AG10803 (cell line): Measurements from ENCODE around the gene SMS.
A peak's percentile ranks its signal among the peaks of the same experiment; 100 is the strongest.

Experiments
- DNase-seq: peaks from one replicate; pipeline ENCODE4 v3.0.0; 2010; ENCODE audit warnings: low read depth
- H3K4me3 ChIP-seq: 2 replicates; pipeline ENCODE4 v1.5.1; 2011; ENCODE audit warnings: mild to moderate bottlenecking, low read length, control low read depth
- TF ChIP-seq, protein P1 (sequence below): conservative IDR thresholded peaks from 2 replicates; pipeline ENCODE4 v1.5.1; 2011; ENCODE audit warnings: mild to moderate bottlenecking, low read length, control low read depth, inconsistent platforms

The SMS gene

DNA sequence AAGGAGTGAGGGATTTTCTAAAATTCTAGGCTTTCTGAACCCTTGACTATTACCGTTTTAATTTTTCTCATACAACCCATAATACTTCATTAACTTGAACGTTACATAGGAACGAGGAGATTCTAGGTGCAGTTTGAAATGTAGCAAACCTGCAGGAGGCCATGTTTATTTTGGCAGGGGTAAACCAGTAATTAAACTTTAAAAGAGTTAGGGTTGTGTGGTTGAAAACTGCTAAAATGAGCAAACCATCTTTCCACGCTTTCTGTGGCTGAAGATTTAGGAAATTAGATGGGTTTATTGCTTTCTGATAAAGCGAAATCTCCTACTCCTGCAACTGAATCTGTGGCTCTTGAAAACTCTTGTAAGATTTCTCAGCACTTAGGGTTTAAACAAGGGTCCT lies 93.3 kb downstream of the SMS start:
- H3K4me3 ChIP-seq: no peak overlapping the region
- DNase-seq: no peak
- TF ChIP-seq, protein P1, sequence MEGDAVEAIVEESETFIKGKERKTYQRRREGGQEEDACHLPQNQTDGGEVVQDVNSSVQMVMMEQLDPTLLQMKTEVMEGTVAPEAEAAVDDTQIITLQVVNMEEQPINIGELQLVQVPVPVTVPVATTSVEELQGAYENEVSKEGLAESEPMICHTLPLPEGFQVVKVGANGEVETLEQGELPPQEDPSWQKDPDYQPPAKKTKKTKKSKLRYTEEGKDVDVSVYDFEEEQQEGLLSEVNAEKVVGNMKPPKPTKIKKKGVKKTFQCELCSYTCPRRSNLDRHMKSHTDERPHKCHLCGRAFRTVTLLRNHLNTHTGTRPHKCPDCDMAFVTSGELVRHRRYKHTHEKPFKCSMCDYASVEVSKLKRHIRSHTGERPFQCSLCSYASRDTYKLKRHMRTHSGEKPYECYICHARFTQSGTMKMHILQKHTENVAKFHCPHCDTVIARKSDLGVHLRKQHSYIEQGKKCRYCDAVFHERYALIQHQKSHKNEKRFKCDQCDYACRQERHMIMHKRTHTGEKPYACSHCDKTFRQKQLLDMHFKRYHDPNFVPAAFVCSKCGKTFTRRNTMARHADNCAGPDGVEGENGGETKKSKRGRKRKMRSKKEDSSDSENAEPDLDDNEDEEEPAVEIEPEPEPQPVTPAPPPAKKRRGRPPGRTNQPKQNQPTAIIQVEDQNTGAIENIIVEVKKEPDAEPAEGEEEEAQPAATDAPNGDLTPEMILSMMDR: no peak

DNA sequence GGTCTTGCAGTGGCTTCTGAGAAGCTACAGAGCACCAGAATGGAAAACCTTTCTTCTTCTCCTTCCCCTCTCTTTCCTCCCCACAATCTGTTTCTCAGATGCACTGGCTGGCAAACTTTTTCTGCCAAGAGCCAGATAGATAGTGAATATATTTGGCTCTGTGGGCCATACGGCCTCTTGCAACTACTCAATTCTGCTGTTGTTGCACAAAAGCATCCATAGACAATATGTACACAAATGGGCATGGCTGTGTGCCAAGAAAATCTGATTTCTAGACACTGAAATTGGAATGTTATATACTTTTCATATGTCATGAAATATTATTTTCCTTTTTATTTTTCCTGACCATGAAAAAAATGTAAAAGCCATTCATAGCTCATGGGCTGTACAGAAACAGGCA lies 94.7 kb downstream of the SMS start:
- H3K4me3 ChIP-seq: no peak overlapping the region
- TF ChIP-seq, protein P1: no peak
- DNase-seq: no peak

DNA sequence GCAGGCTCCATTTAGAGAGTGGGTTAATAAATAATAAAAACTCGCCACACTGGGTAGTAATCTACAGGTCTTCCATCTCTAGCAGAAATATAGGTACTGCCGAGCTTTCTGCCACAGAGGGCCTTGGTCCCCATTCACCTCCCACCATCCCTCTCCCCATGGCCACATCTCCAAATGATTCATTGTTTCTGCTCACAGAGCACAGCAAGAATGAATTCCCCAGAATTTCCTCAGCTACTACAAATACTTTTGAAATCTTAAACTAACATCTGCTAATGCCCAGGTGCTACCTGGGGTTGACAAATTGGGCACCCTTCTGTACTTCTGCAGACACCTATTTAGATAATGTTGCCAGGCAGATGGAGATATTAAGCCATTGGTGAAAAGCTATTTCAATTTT lies 96.7 kb downstream of the SMS start:
- DNase-seq: no peak
- no peak overlapping the region for H3K4me3 ChIP-seq
- TF ChIP-seq, protein P1: no peak

DNA sequence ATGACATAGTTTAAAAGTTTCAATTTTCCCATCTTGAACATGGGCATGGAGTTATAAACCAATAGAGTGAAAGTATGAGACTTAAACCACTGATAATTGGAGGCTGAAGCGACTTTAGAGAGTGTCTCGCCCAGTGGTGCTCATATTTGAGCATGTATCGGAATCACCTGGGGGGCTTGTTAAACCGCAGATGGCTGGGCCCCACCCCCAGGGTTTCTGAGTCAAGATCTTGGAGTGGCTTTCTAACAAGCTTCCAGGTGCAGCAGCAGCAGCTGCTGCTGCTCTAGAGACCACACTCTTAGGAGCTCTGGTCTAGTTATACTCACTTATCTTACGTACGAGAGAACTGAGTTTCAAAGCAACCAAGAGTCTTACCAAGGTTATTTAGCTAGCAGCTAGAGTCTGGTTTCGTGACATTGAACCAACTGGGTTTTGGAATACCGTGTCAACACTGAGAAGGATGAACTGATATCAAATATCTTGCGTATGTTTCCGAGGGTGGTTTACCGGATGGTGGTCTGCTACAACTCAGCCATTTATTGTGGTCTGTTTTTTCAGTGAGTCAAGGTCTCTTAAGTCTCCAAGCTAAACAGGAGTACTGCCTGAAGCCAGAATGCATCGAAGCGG lies 97.5 kb downstream of the SMS start:
- H3K4me3 ChIP-seq: no peak overlapping the region
- no peak for DNase-seq
- TF ChIP-seq, protein P1: no peak

DNA sequence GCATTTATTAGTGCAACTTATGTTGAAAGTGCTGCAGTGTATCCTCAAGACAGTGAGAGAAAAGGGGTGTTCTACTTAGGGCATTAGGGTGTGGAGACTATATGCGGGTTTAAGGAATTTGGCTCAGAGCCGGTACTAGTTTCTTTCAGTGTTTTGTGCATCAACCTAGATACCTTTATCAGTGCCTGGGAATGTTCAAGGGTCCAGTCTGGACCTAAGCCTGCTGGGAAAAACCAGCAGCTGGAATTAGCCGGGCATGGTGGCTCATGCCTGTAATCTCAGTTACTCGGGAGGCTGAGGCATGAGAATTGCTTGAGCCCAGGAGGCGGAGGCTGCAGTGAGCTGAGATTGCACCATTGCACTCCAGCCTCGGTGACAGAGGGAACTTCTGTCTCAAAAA lies 99.0 kb downstream of the SMS start:
- TF ChIP-seq, protein P1: no peak
- no peak for DNase-seq
- no peak overlapping the region for H3K4me3 ChIP-seq

DNA sequence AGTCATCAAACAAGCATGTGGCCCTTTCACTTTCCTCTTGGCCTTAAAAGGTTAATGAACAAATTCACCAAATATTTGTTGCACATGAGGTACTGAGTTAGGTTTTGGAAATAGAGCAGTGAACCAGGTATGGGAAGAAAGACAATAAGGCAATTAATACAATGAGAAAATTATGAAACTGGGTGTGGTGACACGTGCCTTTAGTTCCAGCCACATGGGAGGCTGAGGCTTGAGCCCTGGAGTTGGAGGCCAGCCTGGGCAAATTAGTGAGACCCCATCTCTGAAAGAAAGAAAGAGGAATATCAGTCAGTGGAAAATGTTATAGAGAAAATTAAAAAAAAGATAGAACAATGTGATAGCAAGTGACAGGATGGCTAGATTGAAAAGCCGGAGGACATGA lies 99.7 kb downstream of the SMS start:
- no peak for DNase-seq
- TF ChIP-seq, protein P1: no peak
- no peak overlapping the region for H3K4me3 ChIP-seq

DNA sequence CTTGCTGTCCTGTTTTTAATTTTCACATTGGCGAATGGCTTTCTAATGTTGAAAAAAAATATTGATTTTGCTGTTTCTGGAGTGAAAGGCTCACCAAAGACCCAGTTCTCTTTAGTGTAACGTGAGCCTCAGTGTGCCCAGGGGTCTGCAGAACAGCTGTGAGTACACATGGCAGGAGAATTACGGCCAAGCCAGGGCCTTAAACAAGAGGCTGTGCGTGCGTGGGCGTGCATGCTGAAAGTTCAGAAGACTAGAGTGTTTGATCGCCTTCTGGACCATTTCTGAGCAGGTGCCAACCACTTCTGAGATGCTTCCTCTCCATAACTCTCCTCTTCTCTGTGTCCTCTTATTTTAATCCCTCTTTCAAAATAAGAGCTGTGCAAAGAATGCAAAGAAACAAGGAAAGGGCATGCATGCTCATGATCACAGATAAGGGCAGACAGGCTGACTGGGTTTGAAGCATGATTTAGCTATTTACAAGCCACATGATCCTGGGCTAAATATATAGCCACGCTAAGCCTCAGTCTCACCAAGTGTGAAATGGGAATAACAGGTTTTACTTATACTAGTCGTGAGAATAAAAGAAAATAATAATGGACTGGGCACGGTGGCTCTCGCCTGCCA lies 101.5 kb downstream of the SMS start:
- H3K4me3 ChIP-seq: no peak overlapping the region
- peak; percentile 1 for DNase-seq
- TF ChIP-seq, protein P1: no peak
